Activated CD4-positive, alpha-beta T cell treated with anti-CD3 and anti-CD28 coated beads, Interleukin-2, amount 50 U/mL, for 48 hours (primary cell): ENCODE results near the gene TMED5.

Source experiments
- DNase-seq, 2 experiments: peaks; one replicate each; pipeline ENCODE4 v3.0.0-alpha.2; 2020

Gene TMED5

GRCh38 chr1:93120614-93121013 lies 59.6 kb downstream of the TMED5 start:
- DNase-seq = no peak

GRCh38 chr1:93114391-93114790 lies 65.8 kb downstream of the TMED5 start:
- no peak for DNase-seq

- DNase-seq = no peak
These were observed 67.1 kb downstream of the TMED5 start for GRCh38 chr1:93113127-93113526.

GRCh38 chr1:93111561-93111960 lies 68.7 kb downstream of the TMED5 start:
- no peak for DNase-seq

- no peak for DNase-seq
These were observed 69.1 kb downstream of the TMED5 start for GRCh38 chr1:93111065-93111464.

GRCh38 chr1:93109578-93109977 lies 70.6 kb downstream of the TMED5 start:
- DNase-seq = no peak

GRCh38 chr1:93108335-93108734 lies 71.9 kb downstream of the TMED5 start:
- DNase-seq = no peak

- DNase-seq = no peak
These were observed 72.8 kb downstream of the TMED5 start for GRCh38 chr1:93107395-93107794.

GRCh38 chr1:93106226-93106625 lies 74.0 kb downstream of the TMED5 start:
- DNase-seq = no peak

- no peak for DNase-seq
These were observed 78.1 kb downstream of the TMED5 start for GRCh38 chr1:93102142-93102541.
